Thyroid gland (tissue), 4 donors: ENCODE data around the gene FAM120A.

Experiments
- CTCF ChIP-seq, 6 experiments: fragments of 200-600 bp in 3 of 6; fragments of 450-650 bp in 3 of 6; sonication (generic) in 3 of 6; IDR thresholded peaks; one replicate each; pipeline ENCODE4 v1.5.1; 2016 to 2019; ENCODE audit warnings: antibody characterized with exemption in 6 of 6, mild to moderate bottlenecking in 2 of 6, inconsistent platforms in 1 of 6, moderate library complexity in 1 of 6
- POLR2A ChIP-seq, 2 donors: fragments of 450-650 bp; IDR thresholded peaks; one replicate each; pipeline ENCODE4 v1.6.1; 2017; ENCODE audit warnings: antibody characterized with exemption in 2 of 2, mild to moderate bottlenecking in 2 of 2, moderate library complexity in 1 of 2

- no peak for TF ChIP-seq CTCF (IDR thresholded peaks at IDR 0.05)
- no peak for TF ChIP-seq POLR2A (IDR thresholded peaks at IDR 0.05)
Measured at GRCh38 chr9:93593144-93593658, 141.7 kb downstream of the FAM120A start.
